Body of pancreas (tissue), 4 donors: ENCODE results near the gene PNPLA7.

Experiments used
- CTCF ChIP-seq, 7 experiments: fragments of 450-650 bp in 4 of 7; fragments of 200-600 bp in 3 of 7; sonication (generic) in 3 of 7; IDR thresholded peaks; one replicate each; pipeline ENCODE4 v1.5.1; 2016 to 2019; ENCODE audit warnings: antibody characterized with exemption in 7 of 7
- POLR2A ChIP-seq, 3 donors: fragments of 450-650 bp; IDR thresholded peaks; one replicate each; pipeline ENCODE4 v1.6.1; 2016; ENCODE audit warnings: antibody characterized with exemption in 3 of 3, mild to moderate bottlenecking in 2 of 3

- no peak for TF ChIP-seq CTCF (IDR thresholded peaks at IDR 0.05)
- TF ChIP-seq POLR2A (IDR thresholded peaks at IDR 0.05), result no peak
These were observed 5.1 kb downstream of the PNPLA7 start for GRCh38 chr9:137545123-137545522.
